Measurements from ENCODE around the gene ENAH.

Gene ENAH

DNA sequence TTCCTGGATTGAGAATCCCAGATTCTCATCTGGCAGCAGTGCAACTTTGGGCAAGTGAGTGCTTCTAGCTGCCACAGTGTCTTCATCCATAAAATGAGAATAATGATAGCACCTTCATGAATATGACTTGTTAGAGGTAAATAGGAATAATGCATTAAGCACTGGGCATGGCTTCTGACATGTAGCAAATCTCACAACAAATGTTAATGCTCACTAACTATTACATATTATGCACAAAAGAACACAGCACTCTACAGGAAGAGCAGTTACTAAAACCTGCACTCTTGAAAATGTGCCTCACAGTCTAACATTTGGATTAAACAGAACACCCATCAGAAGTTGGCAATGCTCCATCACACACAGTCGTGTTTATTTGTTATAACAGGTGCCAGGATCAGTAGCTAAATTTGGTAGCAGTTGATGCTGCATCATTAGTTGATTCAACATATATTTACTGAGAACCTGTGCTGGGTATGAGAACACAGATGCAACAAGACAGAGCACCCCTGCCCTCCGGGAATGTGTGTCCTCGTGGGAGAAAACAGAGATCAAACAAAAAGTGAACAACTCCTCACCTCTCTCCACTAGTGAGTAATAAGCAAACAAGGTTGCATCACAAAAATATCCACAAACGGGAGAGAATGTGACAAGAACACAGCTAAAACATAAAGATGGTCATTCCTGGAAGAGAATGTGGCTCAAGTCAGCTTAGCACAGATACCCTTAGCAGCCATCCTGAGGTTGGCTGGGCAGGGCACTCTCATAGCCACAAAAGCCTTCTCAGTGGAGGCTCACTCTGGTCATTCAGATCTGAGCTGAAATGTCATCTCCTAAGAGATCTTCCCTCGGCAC, 198.9 kb downstream of the ENAH start:
- Histone ChIP-seq H3K4me3 (ENCODE audit: low read length) (no peak overlapping the region), H3K9me3 (ENCODE audit: low read length) (no peaks in the 10 kb centered on the region), H2AFZ (ENCODE audit: low read depth, low read length) (no peak overlapping the region), H3K36me3 (ENCODE audit: insufficient read depth, low read length) (no peaks in the 10 kb centered on the region), H3K27me3 (ENCODE audit: insufficient read depth, low read length) (no peaks in the 10 kb centered on the region), H3K4me1 (ENCODE audit: insufficient read depth, low read length) (peaks cover 6% of the 10 kb centered on the region)

GRCh38 chr1:225451840-225452515, 200.9 kb downstream of the ENAH start:
- Histone ChIP-seq H3K36me3 (ENCODE audit: insufficient read depth, low read length) (no peaks in the 10 kb centered on the region), H3K4me3 (ENCODE audit: low read length) (no peak overlapping the region), H3K27me3 (ENCODE audit: insufficient read depth, low read length) (no peaks in the 10 kb centered on the region), H2AFZ (ENCODE audit: low read depth, low read length) (no peak overlapping the region), H3K4me1 (ENCODE audit: insufficient read depth, low read length) (peaks cover 6% of the 10 kb centered on the region), H3K9me3 (ENCODE audit: low read length) (no peaks in the 10 kb centered on the region)

GRCh38 chr1:225451340-225451739, 201.6 kb downstream of the ENAH start:
- no peaks in the 10 kb centered on the region for H3K27me3 ChIP-seq (ENCODE audit: insufficient read depth, low read length)
- H3K4me3 ChIP-seq (ENCODE audit: low read length) = no peak overlapping the region
- H2AFZ ChIP-seq (ENCODE audit: low read depth, low read length) = no peak overlapping the region
- H3K36me3 ChIP-seq (ENCODE audit: insufficient read depth, low read length) = no peaks in the 10 kb centered on the region
- peaks cover 6% of the 10 kb centered on the region for H3K4me1 ChIP-seq (ENCODE audit: insufficient read depth, low read length)
- H3K9me3 ChIP-seq (ENCODE audit: low read length) = no peaks in the 10 kb centered on the region

DNA sequence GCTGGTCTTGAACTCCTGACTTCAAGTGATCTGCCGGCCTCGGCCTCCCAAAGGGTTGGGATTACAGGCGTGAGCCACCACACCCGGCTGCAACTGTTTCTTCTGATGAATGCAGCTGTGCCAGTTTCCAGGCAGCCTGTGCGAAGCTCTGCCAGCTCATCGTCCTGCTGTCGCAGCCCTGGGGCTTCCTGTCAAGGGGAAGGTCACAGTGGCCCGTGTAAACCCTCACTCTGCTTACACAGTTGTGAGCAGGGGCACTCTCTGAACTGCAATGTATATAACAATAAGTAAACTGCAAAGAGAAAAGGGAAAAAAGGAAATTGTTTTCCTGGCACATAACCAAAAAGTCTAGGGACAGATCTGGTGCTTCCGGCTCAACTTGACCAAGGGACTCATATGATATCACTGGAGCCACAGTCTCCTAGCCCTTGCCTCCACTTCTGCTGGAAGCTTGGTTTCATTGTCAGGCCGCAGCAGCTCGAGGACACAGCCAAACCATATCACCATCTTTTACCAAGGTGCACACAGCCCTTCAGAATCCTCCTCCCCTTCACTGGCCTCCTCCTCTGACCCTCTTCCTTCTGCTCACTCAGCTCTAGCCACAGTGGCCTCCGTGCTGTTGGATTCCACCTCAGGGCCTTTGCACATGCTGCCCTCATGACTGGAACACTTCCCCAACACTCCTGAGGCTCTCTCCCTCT, 202.3 kb downstream of the ENAH start:
- H3K36me3 ChIP-seq (ENCODE audit: insufficient read depth, low read length) = no peaks in the 10 kb centered on the region
- H3K27me3 ChIP-seq (ENCODE audit: insufficient read depth, low read length) = no peaks in the 10 kb centered on the region
- peaks cover 6% of the 10 kb centered on the region for H3K4me1 ChIP-seq (ENCODE audit: insufficient read depth, low read length)
- no peak overlapping the region for H3K4me3 ChIP-seq (ENCODE audit: low read length)
- no peak overlapping the region for H2AFZ ChIP-seq (ENCODE audit: low read depth, low read length)
- H3K9me3 ChIP-seq (ENCODE audit: low read length) = no peaks in the 10 kb centered on the region

- Histone ChIP-seq H3K4me3 (ENCODE audit: low read length) (no peak overlapping the region), H3K9me3 (ENCODE audit: low read length) (no peaks in the 10 kb centered on the region), H2AFZ (ENCODE audit: low read depth, low read length) (no peak overlapping the region), H3K4me1 (ENCODE audit: insufficient read depth, low read length) (peaks cover 6% of the 10 kb centered on the region), H3K27me3 (ENCODE audit: insufficient read depth, low read length) (no peaks in the 10 kb centered on the region), H3K36me3 (ENCODE audit: insufficient read depth, low read length) (no peaks in the 10 kb centered on the region)
These were observed 203.1 kb downstream of the ENAH start for GRCh38 chr1:225449774-225450173.

- Histone ChIP-seq H2AFZ (ENCODE audit: low read depth, low read length) (no peak overlapping the region), H3K4me3 (ENCODE audit: low read length) (no peak overlapping the region), H3K9me3 (ENCODE audit: low read length) (no peaks in the 10 kb centered on the region), H3K4me1 (ENCODE audit: insufficient read depth, low read length) (peaks cover 1% of the 10 kb centered on the region), H3K27me3 (ENCODE audit: insufficient read depth, low read length) (no peaks in the 10 kb centered on the region), H3K36me3 (ENCODE audit: insufficient read depth, low read length) (no peaks in the 10 kb centered on the region)
These were observed 203.7 kb downstream of the ENAH start for GRCh38 chr1:225449261-225449660.

DNA sequence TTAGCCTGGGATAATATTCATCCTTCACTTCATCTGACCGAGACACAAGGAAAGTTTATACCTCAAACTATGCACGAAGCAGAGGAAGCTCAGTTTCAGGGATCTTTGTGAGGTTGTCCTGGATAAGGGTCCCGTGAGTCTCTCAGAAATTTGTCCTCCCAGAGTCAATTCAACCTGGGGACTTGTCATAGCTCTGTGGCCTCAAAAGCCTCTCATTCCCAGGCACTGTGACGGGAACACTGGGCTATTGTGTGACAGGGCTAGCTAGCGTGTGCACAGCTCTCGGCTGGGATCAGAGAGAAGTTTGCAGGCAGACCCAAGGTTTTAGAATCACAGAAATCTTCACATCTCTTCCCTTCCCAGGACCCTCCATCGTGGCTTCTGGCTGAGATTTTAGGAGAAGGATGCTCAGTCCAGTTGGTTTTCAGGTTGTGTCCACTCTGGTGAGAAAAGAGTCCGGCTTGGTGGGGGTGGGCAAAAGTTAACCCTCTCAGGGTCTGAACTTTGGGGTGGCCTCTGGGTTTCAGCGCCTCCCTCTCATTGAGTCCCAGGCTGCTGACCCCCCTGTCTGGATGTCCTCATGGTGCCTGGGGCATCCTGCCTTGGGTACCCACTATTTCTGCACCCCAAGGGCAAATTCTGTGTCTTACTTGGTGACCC, 204.6 kb downstream of the ENAH start:
- Histone ChIP-seq H3K36me3 (ENCODE audit: insufficient read depth, low read length) (no peaks in the 10 kb centered on the region), H3K4me3 (ENCODE audit: low read length) (no peak overlapping the region), H3K27me3 (ENCODE audit: insufficient read depth, low read length) (no peaks in the 10 kb centered on the region), H3K4me1 (ENCODE audit: insufficient read depth, low read length) (no peaks in the 10 kb centered on the region), H3K9me3 (ENCODE audit: low read length) (no peaks in the 10 kb centered on the region), H2AFZ (ENCODE audit: low read depth, low read length) (no peak overlapping the region)

- no peaks in the 10 kb centered on the region for H3K36me3 ChIP-seq (ENCODE audit: insufficient read depth, low read length)
- no peak overlapping the region for H2AFZ ChIP-seq (ENCODE audit: low read depth, low read length)
- H3K4me1 ChIP-seq (ENCODE audit: insufficient read depth, low read length) = no peaks in the 10 kb centered on the region
- H3K9me3 ChIP-seq (ENCODE audit: low read length) = no peaks in the 10 kb centered on the region
- no peaks in the 10 kb centered on the region for H3K27me3 ChIP-seq (ENCODE audit: insufficient read depth, low read length)
- H3K4me3 ChIP-seq (ENCODE audit: low read length) = no peak overlapping the region
These were observed 205.3 kb downstream of the ENAH start for GRCh38 chr1:225447650-225448089.

DNA sequence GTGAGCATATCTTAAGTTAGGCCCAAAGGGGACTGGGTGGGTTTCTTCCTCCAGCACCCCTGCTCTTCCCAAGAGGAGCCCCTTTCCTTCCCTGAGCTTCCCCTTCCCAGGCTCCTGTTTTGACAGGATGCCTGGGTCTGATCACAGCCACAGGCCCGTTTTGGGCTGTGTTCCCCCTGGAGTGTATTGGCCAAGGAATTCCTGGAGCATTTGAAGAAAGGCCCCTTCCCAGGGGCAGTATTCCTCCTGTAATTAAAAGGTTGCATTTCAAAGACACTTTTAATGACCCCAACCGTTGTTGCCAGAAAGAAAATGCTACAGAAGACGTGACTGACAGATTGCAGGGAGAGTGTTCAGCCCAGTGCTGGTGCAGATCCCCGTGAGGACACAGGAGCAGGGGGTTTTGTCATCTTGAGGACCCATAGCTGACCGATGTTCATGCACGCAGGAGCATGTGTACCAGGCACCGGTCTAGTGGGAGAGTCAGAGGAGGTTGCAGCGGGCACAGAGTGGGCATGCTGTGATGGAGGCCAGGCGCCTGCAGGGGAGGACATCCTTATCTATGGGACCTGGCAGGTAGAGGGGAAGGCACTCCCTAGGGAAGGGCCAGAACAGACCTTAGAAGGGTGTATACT, 205.8 kb downstream of the ENAH start:
- H3K4me3 ChIP-seq (ENCODE audit: low read length) = no peak overlapping the region
- H3K27me3 ChIP-seq (ENCODE audit: insufficient read depth, low read length) = no peaks in the 10 kb centered on the region
- H2AFZ ChIP-seq (ENCODE audit: low read depth, low read length) = no peak overlapping the region
- H3K4me1 ChIP-seq (ENCODE audit: insufficient read depth, low read length) = no peaks in the 10 kb centered on the region
- no peaks in the 10 kb centered on the region for H3K9me3 ChIP-seq (ENCODE audit: low read length)
- no peaks in the 10 kb centered on the region for H3K36me3 ChIP-seq (ENCODE audit: insufficient read depth, low read length)

- no peak overlapping the region for H2AFZ ChIP-seq (ENCODE audit: low read depth, low read length)
- H3K4me3 ChIP-seq (ENCODE audit: low read length) = no peak overlapping the region
- no peaks in the 10 kb centered on the region for H3K36me3 ChIP-seq (ENCODE audit: insufficient read depth, low read length)
- no peaks in the 10 kb centered on the region for H3K27me3 ChIP-seq (ENCODE audit: insufficient read depth, low read length)
- no peaks in the 10 kb centered on the region for H3K9me3 ChIP-seq (ENCODE audit: low read length)
- no peaks in the 10 kb centered on the region for H3K4me1 ChIP-seq (ENCODE audit: insufficient read depth, low read length)
These were observed 206.3 kb downstream of the ENAH start for GRCh38 chr1:225446595-225446960.

- no peaks in the 10 kb centered on the region for H3K27me3 ChIP-seq (ENCODE audit: insufficient read depth, low read length)
- no peaks in the 10 kb centered on the region for H3K4me1 ChIP-seq (ENCODE audit: insufficient read depth, low read length)
- H2AFZ ChIP-seq (ENCODE audit: low read depth, low read length) = no peak overlapping the region
- H3K9me3 ChIP-seq (ENCODE audit: low read length) = no peaks in the 10 kb centered on the region
- H3K4me3 ChIP-seq (ENCODE audit: low read length) = no peak overlapping the region
- no peaks in the 10 kb centered on the region for H3K36me3 ChIP-seq (ENCODE audit: insufficient read depth, low read length)
These were observed 207.0 kb downstream of the ENAH start for GRCh38 chr1:225445639-225446594.

GRCh38 chr1:225442123-225442505, 210.8 kb downstream of the ENAH start:
- no peaks in the 10 kb centered on the region for H3K36me3 ChIP-seq (ENCODE audit: insufficient read depth, low read length)
- no peaks in the 10 kb centered on the region for H3K4me1 ChIP-seq (ENCODE audit: insufficient read depth, low read length)
- H3K27me3 ChIP-seq (ENCODE audit: insufficient read depth, low read length) = no peaks in the 10 kb centered on the region
- no peak overlapping the region for H2AFZ ChIP-seq (ENCODE audit: low read depth, low read length)
- no peaks in the 10 kb centered on the region for H3K9me3 ChIP-seq (ENCODE audit: low read length)
- H3K4me3 ChIP-seq (ENCODE audit: low read length) = no peak overlapping the region
